B cell (primary cell): Measurements from ENCODE around the gene SLC35G2. TPM values are rescaled to one million over a fixed set of nuclear protein-coding genes. Genes with fewer than 3 reads are reported as not detected.
A peak's percentile ranks its signal among the peaks of the same experiment; 100 is the strongest.

Experiments
- ATAC-seq: fragments of 200-7000 bp; cut with Tn5 transposase; one replicate; pipeline ENCODE4 v1.10.0; 2021; ENCODE audit warnings: low read depth, mild to moderate bottlenecking, moderate number of reproducible peaks, moderate library complexity
- CTCF ChIA-PET: fragments of 350-600 bp; sonication (Branson Sonifier 250); formaldehyde crosslinking; loops from one replicate; lab custom pipeline; 2021; ENCODE audit warnings: antibody characterized with exemption, inconsistent platforms; lab: Charles Lee
- POLR2A ChIA-PET: fragments of 350-600 bp; sonication (Branson Sonifier 250); formaldehyde crosslinking; loops from one replicate; lab custom pipeline; 2021; ENCODE audit warnings: antibody characterized with exemption; lab: Charles Lee
- DNase-seq: peaks from one replicate; pipeline ENCODE4 v3.0.0; 2013
- H2AFZ ChIP-seq: 2 replicates; pipeline ENCODE4 v1.6.1; 2012; ENCODE audit warnings: mild to moderate bottlenecking, low read depth, low read length; ENCODE audit not compliant: insufficient read depth, poor library complexity, severe bottlenecking
- H3K27ac ChIP-seq, 2 donors: 1 replicate in 1 of 2; 2 replicates in 1 of 2; pipeline ENCODE4 v1.5.1; 2012 to 2013; ENCODE audit warnings: low read length in 2 of 2, mild to moderate bottlenecking in 2 of 2, moderate library complexity in 1 of 2
- H3K27me3 ChIP-seq, 4 experiments: fragments of 200-600 bp in 1 of 4; sonication (generic) in 1 of 4; replicated peaks in 1 of 4; 1 replicate in 2 of 4; 2 replicates in 2 of 4; pipeline versions ENCODE4 v1.6.1 to v1.7.0; 2013 to 2016; ENCODE audit warnings: low read length in 3 of 4, mild to moderate bottlenecking in 2 of 4, mixed read lengths in 1 of 4, moderate library complexity in 1 of 4; ENCODE audit not compliant: insufficient read depth in 4 of 4, control insufficient read depth in 3 of 4; ENCODE audit errors: control extremely low read depth in 1 of 4
- H3K36me3 ChIP-seq, 2 experiments: replicated peaks in 1 of 2; 1 replicate in 1 of 2; 2 replicates in 1 of 2; pipeline versions ENCODE4 v1.6.1 to v1.7.1; 2013; ENCODE audit warnings: low read length in 1 of 2; ENCODE audit not compliant: insufficient read depth in 2 of 2, control insufficient read depth in 1 of 2; ENCODE audit errors: control extremely low read depth in 1 of 2, extremely low read depth in 1 of 2
- H3K4me1 ChIP-seq, 2 donors: fragments of 200-600 bp in 1 of 2; sonication (generic) in 1 of 2; 1 replicate in 1 of 2; 2 replicates in 1 of 2; pipeline versions ENCODE4 v1.5.1 to v1.6.1; 2013 to 2017; ENCODE audit warnings: low read length in 2 of 2; ENCODE audit not compliant: control insufficient read depth in 2 of 2, insufficient read depth in 2 of 2
- H3K4me2 ChIP-seq: replicated peaks from 2 replicates; pipeline ENCODE3; 2012; ENCODE audit warnings: mild to moderate bottlenecking, low read depth, low read length; ENCODE audit not compliant: poor library complexity, severe bottlenecking
- H3K4me3 ChIP-seq, 5 experiments: fragments of 200-600 bp in 1 of 5; sonication (generic) in 1 of 5; 1 replicate in 3 of 5; 2 replicates in 2 of 5; pipeline versions ENCODE4 v1.5.1 to v1.7.0; 2011 to 2016; ENCODE audit warnings: low read length in 4 of 5, mild to moderate bottlenecking in 4 of 5, low read depth in 2 of 5, control low read depth in 1 of 5, moderate library complexity in 1 of 5; ENCODE audit not compliant: insufficient read depth in 1 of 5; ENCODE audit errors: control extremely low read depth in 1 of 5, extremely low read depth in 1 of 5
- H3K79me2 ChIP-seq: fragments of 200-600 bp; sonication (generic); one replicate; pipeline ENCODE4 v1.6.0; 2016; ENCODE audit warnings: low read length; ENCODE audit not compliant: control insufficient read depth, insufficient read depth
- H3K9ac ChIP-seq: fragments of 200-600 bp; sonication (generic); 2 replicates; pipeline ENCODE4 v1.6.1; 2017; ENCODE audit warnings: mild to moderate bottlenecking, low read length, moderate library complexity
- H3K9me3 ChIP-seq, 3 donors: one replicate each; pipeline versions ENCODE4 v1.6.1 to v1.7.1; 2013; ENCODE audit warnings: low read length in 2 of 3; ENCODE audit not compliant: control insufficient read depth in 2 of 3, insufficient read depth in 1 of 3; ENCODE audit errors: control extremely low read depth in 1 of 3
- H4K20me1 ChIP-seq: 2 replicates; pipeline ENCODE4 v1.6.0; 2012; ENCODE audit warnings: mild to moderate bottlenecking, low read length; ENCODE audit not compliant: insufficient read depth, control insufficient read depth, poor library complexity, severe bottlenecking
- H3K27ac Mint-ChIP-seq: one replicate; pipeline ENCODE4 v1.8.0; 2021; ENCODE audit warnings: mixed read lengths
- H3K27me3 Mint-ChIP-seq: one replicate; pipeline ENCODE4 v1.8.0; 2021; ENCODE audit warnings: mixed read lengths
- H3K4me1 Mint-ChIP-seq: one replicate; pipeline ENCODE4 v1.8.0; 2021; ENCODE audit warnings: mixed read lengths
- H3K4me3 Mint-ChIP-seq: one replicate; pipeline ENCODE4 v1.8.0; 2021; ENCODE audit warnings: mixed read lengths
- H3K9me3 Mint-ChIP-seq: one replicate; pipeline ENCODE4 v1.8.0; 2022; ENCODE audit warnings: mixed read lengths; ENCODE audit not compliant: insufficient read depth
- CTCF ChIP-seq: fragments of 200-600 bp; IDR thresholded peaks from one replicate; pipeline ENCODE4 v1.8.0; 2022; ENCODE audit warnings: antibody characterized with exemption, mild to moderate bottlenecking
- EZH2 ChIP-seq: IDR thresholded peaks from 2 replicates; pipeline ENCODE4 v1.6.1; 2012; ENCODE audit warnings: borderline replicate concordance, low read depth, mild to moderate bottlenecking, moderate library complexity, low read length; ENCODE audit not compliant: insufficient read depth, poor library complexity, severe bottlenecking
- WGBS: methylation state at CpG from one replicate; pipeline ENCODE4 v1.1.5; 2013; ENCODE audit warnings: missing lambda C conversion rate; ENCODE audit not compliant: insufficient coverage; 5-methylcytosine and 5-hydroxymethylcytosine counted together
- intact Hi-C: fragments of 100-400 bp; cut with micrococcal nuclease; formaldehyde crosslinking; loops from one replicate; pipeline ENCODE4 v1.10.0; 2022
- polyA minus RNA-seq: library from RNA; depleted of rRNA, polyadenylated mRNA; stranded (reverse); fragments of >200 nt; gene quantifications from 2 replicates; pipeline ENCODE4 v1.2.3, GENCODE V29; 2012
- polyA plus RNA-seq: library from polyadenylated mRNA; depleted of rRNA; stranded (reverse); fragments of >200 nt; gene quantifications from 2 replicates; pipeline ENCODE4 v1.2.3, GENCODE V29; 2012
- total RNA-seq, 2 donors: library from RNA; stranded (reverse); fragments of 120-200 nt in 1 of 2; gene quantifications; 1 replicate in 1 of 2; 2 replicates in 1 of 2; pipeline versions ENCODE4 v1.2.3 to v1.2.4, GENCODE V29; 2013 to 2022

Gene SLC35G2
- total RNA-seq (6.3 and 9.4 TPM in 2 replicates), polyA plus RNA-seq (0.07 TPM in 1 of 2 replicates, not detected in the other), polyA minus RNA-seq (not detected in 2 replicates)
- total RNA-seq (2013), result 0.07 TPM

- peak within 1 kb of the TSS; percentile 75 for H3K9ac ChIP-seq
- WGBS, result under 1% methylated on average over 60 of the region's 60 CpGs
- ATAC-seq, result peak; percentile 68
- H3K9me3 ChIP-seq, result peaks cover 1 to 22% (median 3%) of the 10 kb centered on the region in 3 donors
- H3K36me3 ChIP-seq, result no peaks in the 10 kb centered on the region
- H3K4me1 Mint-ChIP-seq, result peaks cover 23% of the 10 kb centered on the region
- no peak within 1 kb of the TSS for H3K27ac ChIP-seq
- POLR2A ChIA-PET, result no interaction called here
- TF ChIP-seq CTCF (no peak), EZH2 (peak; percentile 40)
- H3K27ac Mint-ChIP-seq, result peak within 1 kb of the TSS; percentile 89
- peak within 1 kb of the TSS; percentile 95 for H3K4me3 Mint-ChIP-seq
- H3K4me2 ChIP-seq, result peak within 1 kb of the TSS; percentile 97
- CTCF ChIA-PET, result interaction anchor here (1.0 kb wide), 1 partner anchor 66 kb away, joined by 7 read pairs; the partner anchor contains the start of gene STAG1
- H4K20me1 ChIP-seq, result no peaks in the 10 kb centered on the region
- peaks cover 0 to 40% (median 31%) of the 10 kb centered on the region in 4 experiments for H3K27me3 ChIP-seq
- intact Hi-C loops, result loop anchor here (1.0 to 2.0 kb wide), 5 partner anchors 43 to 569 kb away; partner anchors contain the start of genes NCK1, PCCB and STAG1
- peaks cover 30% of the 10 kb centered on the region for H3K27me3 Mint-ChIP-seq
- peaks cover 21 to 22% of the 10 kb centered on the region in 2 donors for H3K4me1 ChIP-seq
- peaks cover 3% of the 10 kb centered on the region for H3K9me3 Mint-ChIP-seq
- peak within 1 kb of the TSS; percentile 43 to 66 (median 58) for H3K4me3 ChIP-seq
- H2AFZ ChIP-seq, result peak within 1 kb of the TSS; percentile 81
- DNase-seq, result peak; percentile 38
- H3K79me2 ChIP-seq, result no peaks in the 10 kb centered on the region
These were observed at the start of gene SLC35G2 for GRCh38 chr3:136818769-136819391. SLC35G2 (plus strand) TSS chr3:136819126; CDS start chr3:136854461, 35,335 bp downstream.

- POLR2A ChIA-PET, result no interaction called here
- TF ChIP-seq CTCF (no peak), EZH2 (no peak)
- CTCF ChIA-PET, result interaction anchor here (1.0 kb wide), 1 partner anchor 20 kb away, joined by 3 read pairs; no protein-coding TSS in a partner anchor
These were observed 46.2 kb upstream of the SLC35G2 start for GRCh38 chr3:136772709-136773108.

More at GRCh38 chr3:136772709-136773108, 46.2 kb upstream of the SLC35G2 start:
- Histone ChIP-seq H4K20me1 (no peaks in the 10 kb centered on the region), H3K9me3 (no peaks in the 10 kb centered on the region), H3K4me2 (no peak overlapping the region), H3K4me3 (no peak overlapping the region), H3K79me2 (no peaks in the 10 kb centered on the region), H2AFZ (no peak overlapping the region), H3K27ac (no peak overlapping the region), H3K27me3 (no peaks in the 10 kb centered on the region), H3K36me3 (no peaks in the 10 kb centered on the region), H3K9ac (no peak overlapping the region), H3K4me1 (no peaks in the 10 kb centered on the region)
- H3K27me3 Mint-ChIP-seq, result no peaks in the 10 kb centered on the region
- no peak overlapping the region for H3K27ac Mint-ChIP-seq
- intact Hi-C loops, result no loop called here
- WGBS, result no CpG with 5 or more reads among the region's 1 CpG
- ATAC-seq (no peak), DNase-seq (no peak)
- H3K9me3 Mint-ChIP-seq, result no peaks in the 10 kb centered on the region
- H3K4me3 Mint-ChIP-seq, result no peak overlapping the region
- H3K4me1 Mint-ChIP-seq, result no peaks in the 10 kb centered on the region
